GM19455 (cell line): Measurements from ENCODE around the gene KNCN.

Experiments
- ATAC-seq: cut with Tn5 transposase; IDR thresholded peaks from one replicate; pipeline ENCODE4 v1.9.1; 2021; ENCODE audit not compliant: unreplicated experiment

Gene KNCN

DNA sequence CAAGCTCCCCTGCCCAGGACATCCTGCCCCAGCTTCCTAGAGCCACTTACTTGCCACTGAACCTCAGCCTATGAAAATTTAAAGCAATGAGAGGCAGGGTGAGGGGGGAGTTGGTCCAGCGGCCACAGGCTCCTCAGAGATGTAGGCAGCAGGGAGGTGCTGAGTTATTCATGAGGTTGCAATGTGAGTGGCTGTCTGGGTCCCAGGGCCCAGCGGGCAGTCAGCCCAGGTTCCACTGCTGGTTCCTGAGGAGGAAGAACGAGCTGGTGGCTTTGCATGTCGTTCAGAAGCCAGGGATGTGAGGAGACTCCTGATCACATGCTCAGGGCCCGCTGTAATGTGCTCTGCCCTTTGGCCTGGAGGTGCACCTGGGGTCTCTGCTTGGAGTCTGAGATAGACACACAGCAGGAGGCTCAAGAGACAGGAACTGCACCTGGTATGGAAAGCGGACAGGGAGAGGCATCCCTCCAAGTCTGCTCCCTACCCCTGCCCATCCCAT lies at the start of gene KNCN:
TSS of gene KNCN (minus strand) at position 51 of the 499 bp plus-strand sequence. CDS start 432 bp downstream, outside the sequence.
- no peak for ATAC-seq

DNA sequence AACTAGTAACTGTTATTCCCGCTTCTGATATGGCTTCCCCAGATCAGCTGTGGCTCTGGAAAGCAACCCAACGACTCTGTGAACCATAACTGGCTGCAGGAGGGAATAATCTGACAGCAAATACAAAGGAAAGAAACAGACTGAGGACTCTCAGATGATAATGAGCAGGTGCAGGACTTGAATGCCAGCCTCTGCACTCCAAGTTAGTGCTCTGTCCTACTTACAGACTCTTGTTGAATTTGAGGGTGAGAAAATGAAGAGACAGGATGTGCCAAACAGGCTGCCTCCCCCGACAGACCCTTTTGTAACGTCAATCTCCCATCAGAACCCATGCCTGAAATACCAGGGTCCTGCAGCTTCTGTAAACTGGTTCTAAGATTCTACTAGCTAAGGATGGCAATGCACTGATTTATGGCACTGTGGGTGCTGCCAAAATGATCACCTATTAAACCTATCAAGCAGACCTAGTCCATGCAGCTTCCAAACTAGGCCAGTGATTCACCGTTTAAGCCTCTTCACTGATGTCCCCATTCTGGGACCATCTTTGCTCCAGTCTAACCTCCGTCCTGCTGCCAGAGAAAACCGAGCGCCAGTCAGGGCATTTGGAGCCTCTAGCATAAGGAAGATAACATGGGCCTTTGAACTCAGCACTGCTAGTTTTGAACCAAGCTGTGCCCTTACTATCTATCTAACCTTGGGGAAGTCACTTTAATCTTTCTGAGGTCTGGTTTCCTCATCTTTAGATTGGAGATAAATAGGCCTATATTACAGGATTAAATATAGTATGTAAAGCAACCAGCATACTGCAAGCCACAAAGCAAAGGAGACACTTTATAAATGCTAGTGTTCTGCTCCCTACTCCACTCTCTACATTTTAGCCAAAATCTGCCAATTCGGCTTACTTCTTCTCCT lies 47.9 kb upstream of the KNCN start:
- ATAC-seq = no peak

DNA sequence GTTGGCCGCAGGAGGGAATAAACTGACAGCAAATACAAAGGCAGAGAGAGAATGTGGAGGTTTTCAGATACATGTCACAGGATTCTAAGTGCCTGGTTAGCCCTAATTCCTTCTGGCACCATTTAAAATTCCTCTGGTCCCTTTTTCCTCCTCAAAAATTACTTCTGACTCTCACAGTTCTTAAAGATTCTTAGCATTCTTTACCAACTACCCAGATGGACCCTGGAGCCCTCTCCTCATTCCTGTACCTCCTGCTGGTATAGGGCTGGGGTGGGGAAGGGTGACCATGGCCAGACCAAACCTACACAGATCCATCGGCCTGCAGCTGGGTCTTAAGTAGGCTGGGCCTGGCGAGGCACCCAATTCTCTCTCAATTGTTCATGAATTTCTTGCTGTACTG lies 45.4 kb upstream of the KNCN start:
- no peak for ATAC-seq

DNA sequence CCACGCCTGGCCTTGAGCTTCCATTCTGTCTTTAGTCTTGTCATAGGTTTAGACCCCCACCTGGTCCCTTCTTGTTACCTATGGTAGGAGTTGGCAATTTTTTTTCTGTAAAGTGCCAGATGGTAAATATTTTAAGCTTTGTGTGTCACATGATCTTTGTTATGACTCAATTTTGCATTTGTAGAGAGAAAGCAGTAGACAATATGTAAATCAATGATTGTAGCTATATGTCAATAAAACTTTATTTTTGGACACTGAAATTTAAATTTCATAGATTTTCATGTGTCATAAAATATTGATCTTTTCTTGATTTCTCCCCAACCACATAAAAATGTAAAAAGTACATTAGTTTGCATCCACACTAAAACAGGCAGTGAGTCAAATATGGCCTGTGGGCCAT lies 44.6 kb upstream of the KNCN start:
- no peak for ATAC-seq

DNA sequence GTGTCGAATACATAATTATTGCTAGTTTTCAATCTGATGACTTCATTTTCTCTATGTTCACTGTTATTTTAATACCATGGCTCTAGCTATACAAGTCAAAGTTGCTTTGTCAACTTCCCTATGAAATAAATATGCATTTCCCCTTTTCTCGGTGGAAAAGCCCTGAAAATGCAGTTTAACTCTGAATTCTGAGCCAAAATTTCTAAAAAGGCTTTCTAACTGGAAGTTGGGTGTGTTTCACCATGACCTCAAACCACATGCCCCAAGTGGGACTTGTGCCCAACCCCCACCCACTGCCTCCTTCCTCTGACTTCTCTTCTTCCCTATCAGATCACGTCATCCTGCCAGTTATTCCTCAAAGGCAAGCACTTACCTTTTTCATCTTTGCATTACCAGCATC lies 43.7 kb upstream of the KNCN start:
- ATAC-seq = no peak

DNA sequence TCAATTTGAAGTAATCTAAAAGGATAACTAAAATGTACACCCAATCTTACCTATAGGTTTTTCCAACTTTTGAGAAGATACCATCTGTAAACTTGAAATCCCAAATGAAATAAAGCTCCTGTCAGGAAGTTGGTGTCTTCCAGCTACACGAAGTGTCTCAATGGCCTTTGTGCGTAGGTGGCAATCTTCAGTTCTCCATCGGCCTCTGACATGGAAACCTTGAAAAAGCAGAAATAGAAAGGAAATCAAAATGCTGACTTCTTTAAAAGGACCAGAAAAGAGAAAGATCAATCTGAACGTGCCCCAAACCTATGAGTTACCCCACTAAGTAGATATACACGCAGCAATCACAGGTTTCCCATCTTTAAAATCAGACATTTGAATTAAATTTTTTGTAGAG lies 42.6 kb upstream of the KNCN start:
- no peak for ATAC-seq

DNA sequence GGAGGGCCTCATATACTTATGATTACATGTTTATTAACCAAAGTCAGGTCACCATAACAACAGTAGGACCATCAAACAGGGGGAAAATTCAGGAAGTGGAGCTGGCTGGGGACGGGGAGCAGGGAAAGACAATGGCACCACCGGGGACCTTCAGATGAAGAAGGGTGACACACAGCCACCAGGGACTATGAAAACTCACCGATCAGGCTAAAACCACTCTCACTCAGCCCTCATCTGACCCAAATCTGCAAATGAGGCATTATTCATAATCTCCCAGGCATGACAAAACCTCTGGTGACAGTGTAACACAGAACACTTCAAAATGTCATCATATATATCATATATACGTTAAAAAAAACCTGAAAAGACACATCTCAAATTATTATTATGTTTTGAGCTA lies 41.4 kb upstream of the KNCN start:
- ATAC-seq = no peak

DNA sequence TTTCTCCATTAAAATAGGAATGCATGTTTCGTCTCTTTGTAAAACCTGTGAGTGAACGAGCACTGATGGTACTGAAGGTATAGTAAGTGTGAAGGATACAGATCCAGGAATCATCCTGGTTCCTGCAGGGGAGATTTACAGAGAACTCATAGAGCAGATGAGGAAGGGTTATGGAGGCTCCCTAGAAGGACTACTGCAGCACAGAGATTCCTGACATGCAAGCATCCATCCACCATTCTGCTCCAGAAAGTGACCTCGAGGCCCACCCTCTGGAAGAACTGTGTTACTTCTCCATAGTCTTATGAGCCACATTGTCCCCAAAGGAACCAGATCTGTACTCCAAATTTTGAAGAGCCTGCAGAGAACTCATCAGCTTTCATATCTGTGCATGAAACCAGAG lies 38.1 kb upstream of the KNCN start:
- ATAC-seq = no peak

DNA sequence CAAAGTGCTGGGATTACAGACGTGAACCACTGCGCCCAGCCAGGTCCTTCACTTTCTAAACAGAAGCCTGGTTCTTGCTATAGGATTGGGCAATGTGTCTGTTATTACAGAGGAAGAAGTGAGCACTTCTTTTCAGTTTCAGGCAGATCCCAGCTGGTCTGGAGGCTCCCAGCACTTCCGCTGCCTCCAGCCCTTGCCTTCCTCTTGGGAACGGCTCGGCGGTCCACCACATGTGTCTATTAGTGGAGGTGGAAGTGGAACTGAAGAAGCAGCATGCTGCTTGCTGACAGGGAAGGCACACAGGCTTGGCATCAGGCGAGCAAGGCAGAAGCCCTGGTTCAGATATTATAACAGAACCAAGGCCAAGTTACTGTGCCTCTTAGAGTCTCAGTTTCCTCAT lies 35.6 kb upstream of the KNCN start:
- no peak for ATAC-seq

DNA sequence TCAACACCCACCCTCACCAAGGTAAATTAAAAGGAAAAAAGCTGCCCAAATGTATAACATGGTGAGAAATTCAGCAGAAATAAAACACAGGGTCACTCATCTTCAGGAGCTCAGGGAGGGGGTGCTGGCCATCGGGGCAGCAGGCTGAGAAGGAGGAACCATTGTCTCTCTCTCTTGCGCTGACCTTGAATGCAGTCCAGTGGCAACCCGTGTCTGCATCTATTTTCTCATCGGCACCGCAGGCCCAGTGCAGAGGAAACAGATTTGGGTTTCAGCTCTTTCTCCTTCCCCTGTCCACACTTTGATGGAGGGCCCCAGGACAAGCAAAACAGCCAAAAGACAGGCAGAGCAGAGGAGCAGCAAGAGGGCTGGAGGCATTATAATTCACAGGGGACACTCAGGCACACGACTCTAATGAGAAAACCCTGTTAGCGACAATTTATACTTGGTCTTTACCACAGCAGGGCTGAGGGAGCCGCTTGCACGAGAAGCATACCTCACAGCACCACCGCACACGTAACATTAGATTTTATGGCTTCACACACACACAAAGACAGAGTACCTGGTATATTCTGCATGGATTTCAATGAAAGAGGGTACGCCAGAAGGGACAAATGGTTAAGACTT lies 34.0 kb upstream of the KNCN start:
- ATAC-seq = no peak

DNA sequence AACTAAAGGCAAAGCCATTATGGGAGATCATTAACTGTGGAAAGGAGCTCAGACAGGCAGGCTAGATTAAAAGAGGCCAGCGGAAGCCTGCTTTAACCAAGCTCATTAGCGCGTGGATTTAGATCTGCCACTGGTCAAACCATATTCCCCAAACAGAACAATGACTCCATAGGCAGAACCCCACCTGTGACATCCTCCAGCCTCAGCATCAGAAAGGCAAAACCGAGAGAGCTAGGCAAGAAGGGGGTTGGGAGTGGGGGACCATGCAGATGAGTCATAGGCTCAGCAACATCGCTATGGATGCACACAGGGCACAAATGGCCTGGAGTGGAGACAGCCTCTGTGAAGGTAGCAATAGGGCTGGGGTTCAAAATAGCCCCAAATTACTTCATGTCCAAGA lies 32.0 kb upstream of the KNCN start:
- no peak for ATAC-seq

DNA sequence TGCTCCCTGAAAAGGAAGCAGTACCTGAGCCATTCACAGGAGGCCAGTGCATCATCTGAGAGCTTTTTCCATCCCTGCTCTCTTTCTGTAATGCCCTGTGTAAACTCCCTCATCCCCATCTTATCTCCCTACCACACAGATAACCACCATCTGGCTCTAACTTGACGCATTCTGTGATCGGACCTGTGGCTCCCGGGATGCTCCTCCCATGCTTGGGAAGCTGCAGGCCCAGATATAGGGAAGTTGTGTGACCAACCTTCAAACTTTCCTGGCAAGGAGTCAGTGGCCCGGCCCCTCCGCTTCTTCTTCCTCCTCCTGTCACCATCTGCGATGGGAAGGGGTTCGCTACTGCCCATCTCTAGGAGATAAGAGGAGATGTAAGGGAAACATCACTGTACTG lies 31.5 kb upstream of the KNCN start:
- no peak for ATAC-seq

DNA sequence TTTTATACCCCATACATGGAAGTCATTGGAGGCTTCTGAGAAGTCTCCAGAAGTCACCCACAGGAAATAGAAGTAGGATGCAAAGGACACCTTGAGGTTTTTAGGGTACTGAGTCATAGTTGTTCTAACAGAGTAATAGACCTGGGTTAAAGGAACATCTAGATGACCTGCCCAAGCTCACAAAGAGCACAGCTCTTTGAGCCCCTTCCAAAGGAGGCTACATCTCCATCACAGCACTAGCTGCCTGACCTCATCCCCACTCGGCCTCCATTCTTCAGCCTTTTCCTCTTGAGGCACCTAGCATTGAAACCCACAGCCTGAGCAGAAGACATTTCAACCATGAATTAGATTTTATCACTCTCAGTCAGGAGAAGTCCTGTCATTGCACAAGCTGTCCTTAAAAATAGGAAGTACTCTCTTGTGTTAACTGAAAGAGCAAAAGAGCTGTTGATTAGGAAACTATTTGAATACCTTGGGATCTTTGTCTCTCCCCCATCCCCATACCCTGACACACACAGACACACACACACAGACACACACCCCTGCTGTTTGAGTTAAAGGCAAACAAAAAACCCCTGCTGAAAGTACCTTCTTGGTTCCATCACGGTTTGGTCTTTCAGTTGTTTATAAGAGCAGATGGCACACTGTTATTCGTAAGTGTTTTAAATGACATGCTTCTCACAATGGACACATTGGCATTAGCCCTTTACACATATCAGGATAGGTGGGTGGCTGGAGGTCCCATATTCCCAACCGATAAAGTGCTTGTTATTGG lies 30.4 kb upstream of the KNCN start:
- ATAC-seq = no peak

DNA sequence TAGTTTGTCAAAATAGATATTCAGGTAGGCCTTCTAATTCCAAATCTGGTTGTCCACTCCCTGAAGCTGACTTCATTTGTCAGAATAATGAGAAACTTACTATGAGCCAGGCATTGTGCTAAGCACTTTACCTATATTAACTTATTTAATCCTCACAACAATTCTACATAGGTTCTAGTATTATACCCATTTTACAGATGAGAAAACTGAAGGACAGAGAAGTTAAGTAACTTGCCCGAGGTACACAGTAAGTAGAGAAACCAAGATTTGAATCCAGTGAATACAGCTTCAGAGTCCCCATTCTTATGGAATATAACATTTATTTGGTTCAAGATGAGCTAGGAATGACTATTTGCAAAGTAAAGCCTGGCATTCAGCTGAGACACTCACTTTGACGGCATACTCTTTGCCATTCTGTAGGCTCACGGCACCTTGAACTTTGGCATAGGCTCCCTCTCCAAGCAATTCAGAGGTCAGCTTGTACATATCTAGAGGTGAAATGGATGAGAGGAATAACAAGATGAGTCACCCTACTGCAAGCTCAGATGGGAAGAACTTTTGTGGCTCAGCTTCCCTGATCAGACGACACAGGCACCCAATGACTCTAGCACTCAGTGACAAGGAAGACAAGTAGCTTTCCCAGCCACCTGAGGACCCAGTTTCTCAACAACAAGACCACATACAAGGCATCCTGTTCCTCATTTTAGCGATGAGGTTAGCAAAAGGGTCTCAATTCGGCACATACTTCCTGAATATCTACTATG lies 28.9 kb upstream of the KNCN start:
- ATAC-seq = no peak

DNA sequence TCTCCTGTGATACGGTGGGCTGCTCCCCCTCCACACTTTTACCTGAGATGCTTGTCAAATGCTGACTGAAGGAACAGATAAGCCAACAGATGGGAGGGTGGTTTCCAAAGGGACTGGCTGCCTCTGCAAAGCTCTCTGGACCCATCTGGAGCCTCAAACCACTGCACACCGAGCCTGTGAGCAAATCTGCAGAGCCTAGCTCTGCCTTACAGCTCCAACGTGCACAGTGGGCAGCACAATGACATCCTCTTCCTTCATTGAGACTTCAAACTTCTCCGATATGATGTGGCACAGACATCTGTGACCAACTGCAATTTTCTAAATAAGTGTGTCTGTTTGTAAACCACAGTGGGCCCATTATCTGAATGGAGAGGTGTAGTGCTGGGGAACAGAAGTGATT lies 26.2 kb upstream of the KNCN start:
- ATAC-seq = no peak

DNA sequence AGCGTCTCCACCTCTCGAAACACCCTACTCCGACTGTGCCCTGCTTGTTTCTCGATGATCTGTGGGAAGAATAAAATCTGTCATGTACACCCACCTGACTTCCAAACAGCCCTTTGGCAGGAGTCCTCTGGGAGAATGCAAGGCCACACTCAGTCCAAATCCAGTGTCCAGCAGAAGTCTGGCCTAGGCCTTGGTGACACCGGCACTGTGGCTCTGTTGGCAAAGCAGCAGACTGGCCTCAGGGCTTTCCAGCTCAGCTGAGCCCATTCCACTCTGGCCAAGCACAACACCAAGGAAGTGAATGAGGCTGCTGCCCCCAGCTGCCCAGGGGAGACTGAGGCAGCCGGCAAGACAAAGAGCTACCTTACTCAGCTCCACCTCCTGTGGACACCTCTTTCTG lies 25.1 kb upstream of the KNCN start:
- ATAC-seq = no peak

DNA sequence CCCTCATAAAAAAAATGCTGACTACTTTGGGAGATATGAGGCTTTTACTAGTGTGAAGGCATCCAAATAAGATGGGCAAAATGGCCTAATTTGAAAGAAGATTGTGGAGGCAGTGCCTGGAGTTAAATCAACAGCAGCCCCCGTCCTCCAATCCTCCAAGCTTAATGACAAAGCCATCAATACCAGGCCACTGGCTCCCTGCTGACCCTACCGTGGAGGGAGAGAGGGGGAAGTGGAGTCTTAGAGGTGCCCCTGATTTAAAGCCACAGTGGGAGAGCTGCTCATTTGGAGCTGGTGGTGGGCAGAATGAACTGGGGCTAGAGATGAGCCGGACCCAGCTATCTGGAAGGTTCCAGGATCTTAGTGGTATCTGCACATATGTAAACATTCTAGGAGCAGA lies 24.3 kb upstream of the KNCN start:
- no peak for ATAC-seq

DNA sequence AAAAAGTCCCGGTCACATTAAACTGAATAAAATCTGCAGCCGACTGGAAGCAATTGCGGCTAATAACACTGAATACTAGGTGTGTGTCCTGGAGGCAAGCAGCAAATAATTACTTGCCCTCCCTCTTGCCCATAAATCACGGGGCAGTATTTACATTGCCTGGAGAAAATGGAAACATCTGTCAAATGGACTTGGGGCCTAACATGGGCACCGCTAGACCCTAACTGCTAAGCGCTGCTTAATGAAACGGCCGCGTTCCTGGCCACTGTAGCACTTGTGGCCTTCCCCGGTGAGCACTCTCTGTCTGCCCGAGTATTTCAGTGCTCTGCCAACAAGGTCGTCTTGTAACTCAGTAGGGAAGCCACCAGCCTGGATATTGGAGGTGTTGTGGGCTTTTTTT lies 23.9 kb upstream of the KNCN start:
- no peak for ATAC-seq

DNA sequence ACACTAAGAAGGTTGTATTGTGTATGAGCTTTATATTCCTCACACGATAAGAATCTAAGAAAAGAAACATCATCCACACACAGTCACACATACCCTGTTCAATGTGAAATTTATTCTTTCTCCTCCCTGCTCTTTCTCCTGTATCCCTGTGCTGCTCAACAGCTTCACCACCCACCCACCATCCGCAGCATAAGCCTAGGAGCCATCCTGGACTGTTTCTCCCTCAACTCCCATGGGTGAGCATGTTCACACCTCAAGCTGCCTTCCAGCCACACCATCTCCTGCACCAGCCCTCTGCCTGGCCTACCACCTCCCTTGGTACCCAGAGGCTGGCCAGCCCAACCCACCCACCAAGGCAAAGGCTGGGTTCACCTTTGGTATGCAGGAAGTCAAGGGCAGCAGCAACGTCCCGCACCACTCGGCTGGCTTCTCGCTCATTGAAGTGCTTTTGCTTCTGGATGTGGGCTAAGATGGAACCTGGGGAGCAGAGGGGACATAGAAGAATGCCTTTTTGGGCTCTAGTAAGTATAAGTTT lies 20.3 kb upstream of the KNCN start:
- ATAC-seq = no peak

DNA sequence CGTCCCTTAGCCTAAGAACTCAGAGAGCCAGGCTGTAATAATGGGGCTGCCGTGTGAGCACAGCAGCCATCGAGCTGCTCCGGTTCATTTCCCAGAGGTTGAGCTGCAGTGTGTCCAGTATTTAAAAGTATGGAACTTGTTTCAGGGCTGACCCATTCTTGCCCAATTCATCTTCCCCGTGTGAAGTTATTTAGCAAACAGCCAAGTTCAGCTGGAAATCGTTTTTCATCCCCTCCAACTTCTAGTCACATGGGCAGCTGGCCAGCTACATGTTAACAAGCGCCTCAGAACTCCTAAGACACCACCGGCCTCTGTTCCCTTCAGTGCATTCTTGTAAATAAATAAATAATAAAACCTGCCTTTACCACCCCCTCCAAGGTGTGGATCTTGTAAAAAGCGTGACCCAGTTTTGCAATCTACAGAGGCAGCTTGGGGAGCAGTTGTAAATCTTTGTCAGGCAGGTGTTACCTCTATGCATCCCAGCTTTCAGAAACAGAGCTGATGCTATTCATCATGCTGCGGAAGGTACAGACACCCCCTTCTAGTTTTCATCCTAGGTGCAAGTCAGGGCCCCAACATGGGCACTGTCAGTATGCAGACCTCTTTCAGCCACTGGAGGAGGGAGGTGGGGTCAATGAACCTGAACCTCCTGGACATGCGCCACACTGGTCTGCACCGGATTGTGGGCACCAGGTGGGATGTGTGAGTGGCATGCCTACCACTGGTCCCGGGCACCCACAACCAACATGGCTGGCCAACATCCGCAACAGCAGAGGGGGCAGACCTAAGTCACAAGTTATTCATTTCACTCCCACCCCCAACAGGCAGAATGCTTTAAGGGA lies 18.7 kb upstream of the KNCN start:
- no peak for ATAC-seq
